Measurements from ENCODE around the gene NAA20.

GRCh38 chr20:20002101-20002998 lies 14.8 kb upstream of the NAA20 start:
- TF ChIP-seq CTCF (IDR thresholded peaks at IDR 0.05) (no peak), POLR2AphosphoS5 (IDR thresholded peaks at IDR 0.05; ENCODE audit: low read depth, low read length) (no peak)
